ENCODE measurements around the gene LIPC.

- TF ChIP-seq CTCF (IDR thresholded peaks at IDR 0.05) (no peak), POLR2A (IDR thresholded peaks at IDR 0.05) (no peak)
These were observed 43.6 kb upstream of the LIPC start for GRCh38 chr15:58388211-58388610.

Measured in thyroid gland (tissue), 4 donors.